Ascending aorta (tissue), 2 donors: Measurements from ENCODE around the gene SLC12A2. TPM values are rescaled to one million over a fixed set of nuclear protein-coding genes. Genes with fewer than 3 reads are reported as not detected.

Source experiments
- DNase-seq, 2 donors: peaks; one replicate each; pipeline ENCODE4 v3.0.0-alpha.2; 2019; ENCODE audit warnings: low spot score in 2 of 2
- H3K27ac ChIP-seq, 2 donors: fragments of 200-600 bp; sonication (generic); one replicate each; pipeline ENCODE4 v1.5.1; 2016 to 2017; ENCODE audit warnings: mild to moderate bottlenecking in 1 of 2
- H3K27me3 ChIP-seq: fragments of 200-600 bp; sonication (generic); one replicate; pipeline ENCODE4 v1.5.1; 2017
- H3K36me3 ChIP-seq, 2 donors: fragments of 200-600 bp; sonication (generic); one replicate each; pipeline ENCODE4 v1.5.1; 2016
- H3K4me1 ChIP-seq, 2 donors: fragments of 200-600 bp; sonication (generic); one replicate each; pipeline ENCODE4 v1.5.1; 2016 to 2017; ENCODE audit warnings: mild to moderate bottlenecking in 1 of 2
- H3K4me3 ChIP-seq, 2 donors: fragments of 200-600 bp; sonication (generic); one replicate each; pipeline ENCODE4 v1.5.1; 2016 to 2017; ENCODE audit warnings: mild to moderate bottlenecking in 1 of 2
- H3K9me3 ChIP-seq, 2 donors: fragments of 200-600 bp; sonication (generic); one replicate each; pipeline ENCODE4 v1.5.1; 2016
- intact Hi-C: fragments of 100-400 bp; cut with DNase I; formaldehyde crosslinking; loops from one replicate; pipeline ENCODE4 v1.15.1; 2023
- total RNA-seq: library from RNA; depleted of rRNA; stranded (reverse); fragments of >200 nt; gene quantifications from one replicate; pipeline ENCODE4 v1.1.0, GENCODE V29; 2016
- TF ChIP-seq, protein P1 (sequence below), 3 experiments: fragments of 200-600 bp in 2 of 3; fragments of 450-650 bp in 1 of 3; sonication (generic) in 2 of 3; IDR thresholded peaks; one replicate each; pipeline ENCODE4 v1.5.1; 2016 to 2019; ENCODE audit warnings: antibody characterized with exemption in 3 of 3, mild to moderate bottlenecking in 1 of 3, moderate library complexity in 1 of 3

The SLC12A2 gene
- total RNA-seq, 1 donor from 2014 or later = 11.8 TPM

DNA sequence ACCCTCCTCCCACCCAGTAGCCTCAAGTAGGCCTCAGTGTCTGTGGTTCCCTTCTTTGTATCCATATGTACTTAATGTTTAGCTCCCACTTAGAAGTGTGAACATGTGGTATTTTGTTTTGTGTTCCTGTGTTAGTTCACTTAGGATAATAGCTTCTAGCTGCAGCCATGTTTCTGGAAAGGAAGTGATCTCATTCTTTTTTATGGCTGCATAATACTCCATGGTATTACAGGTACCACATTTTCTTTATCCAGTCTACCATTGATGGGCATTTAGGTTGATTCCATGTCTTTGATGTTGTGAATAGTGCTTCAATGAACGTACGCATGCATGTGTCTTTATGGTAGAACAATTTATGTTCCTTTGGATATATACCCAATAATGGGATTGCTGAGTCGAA, 74.8 kb downstream of the SLC12A2 start:
- Histone ChIP-seq H3K27me3 (no peaks in the 10 kb centered on the region), H3K4me1 (no peaks in the 10 kb centered on the region), H3K36me3 (peaks cover 2 to 26% of the 10 kb centered on the region in 2 donors), H3K9me3 (no peaks in the 10 kb centered on the region), H3K27ac (no peak overlapping the region), H3K4me3 (no peak overlapping the region)
- no peak for DNase-seq
- intact Hi-C loops = no loop called here
- TF ChIP-seq, protein P1, sequence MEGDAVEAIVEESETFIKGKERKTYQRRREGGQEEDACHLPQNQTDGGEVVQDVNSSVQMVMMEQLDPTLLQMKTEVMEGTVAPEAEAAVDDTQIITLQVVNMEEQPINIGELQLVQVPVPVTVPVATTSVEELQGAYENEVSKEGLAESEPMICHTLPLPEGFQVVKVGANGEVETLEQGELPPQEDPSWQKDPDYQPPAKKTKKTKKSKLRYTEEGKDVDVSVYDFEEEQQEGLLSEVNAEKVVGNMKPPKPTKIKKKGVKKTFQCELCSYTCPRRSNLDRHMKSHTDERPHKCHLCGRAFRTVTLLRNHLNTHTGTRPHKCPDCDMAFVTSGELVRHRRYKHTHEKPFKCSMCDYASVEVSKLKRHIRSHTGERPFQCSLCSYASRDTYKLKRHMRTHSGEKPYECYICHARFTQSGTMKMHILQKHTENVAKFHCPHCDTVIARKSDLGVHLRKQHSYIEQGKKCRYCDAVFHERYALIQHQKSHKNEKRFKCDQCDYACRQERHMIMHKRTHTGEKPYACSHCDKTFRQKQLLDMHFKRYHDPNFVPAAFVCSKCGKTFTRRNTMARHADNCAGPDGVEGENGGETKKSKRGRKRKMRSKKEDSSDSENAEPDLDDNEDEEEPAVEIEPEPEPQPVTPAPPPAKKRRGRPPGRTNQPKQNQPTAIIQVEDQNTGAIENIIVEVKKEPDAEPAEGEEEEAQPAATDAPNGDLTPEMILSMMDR (IDR thresholded peaks at IDR 0.05) = no peak

DNA sequence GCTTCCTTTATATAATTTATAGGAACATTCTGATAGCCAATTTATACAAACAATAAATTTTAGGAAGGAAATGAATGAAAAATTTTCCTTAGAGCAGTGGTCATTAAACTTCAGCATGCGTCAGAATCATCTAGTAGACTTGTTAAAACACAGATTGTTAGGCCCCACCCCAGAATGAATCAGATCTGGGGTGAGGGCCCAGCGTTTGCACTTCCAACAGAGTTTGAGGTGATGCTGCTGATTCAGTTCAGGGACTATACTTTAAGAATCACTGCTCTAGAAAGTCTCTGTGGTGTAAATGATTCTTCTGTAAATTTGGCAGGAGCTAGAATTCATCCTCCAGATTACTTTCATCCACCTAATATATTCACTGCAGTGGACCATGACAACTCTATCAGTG, 80.4 kb downstream of the SLC12A2 start:
- no peak overlapping the region for H3K4me3 ChIP-seq
- intact Hi-C loops = no loop called here
- TF ChIP-seq, protein P1 (IDR thresholded peaks at IDR 0.05) = no peak
- no peaks in the 10 kb centered on the region for H3K4me1 ChIP-seq
- H3K27ac ChIP-seq = no peak overlapping the region
- no peaks in the 10 kb centered on the region for H3K9me3 ChIP-seq
- H3K27me3 ChIP-seq = no peaks in the 10 kb centered on the region
- H3K36me3 ChIP-seq = peaks cover 0 to 15% of the 10 kb centered on the region in 2 donors
- DNase-seq = no peak

DNA sequence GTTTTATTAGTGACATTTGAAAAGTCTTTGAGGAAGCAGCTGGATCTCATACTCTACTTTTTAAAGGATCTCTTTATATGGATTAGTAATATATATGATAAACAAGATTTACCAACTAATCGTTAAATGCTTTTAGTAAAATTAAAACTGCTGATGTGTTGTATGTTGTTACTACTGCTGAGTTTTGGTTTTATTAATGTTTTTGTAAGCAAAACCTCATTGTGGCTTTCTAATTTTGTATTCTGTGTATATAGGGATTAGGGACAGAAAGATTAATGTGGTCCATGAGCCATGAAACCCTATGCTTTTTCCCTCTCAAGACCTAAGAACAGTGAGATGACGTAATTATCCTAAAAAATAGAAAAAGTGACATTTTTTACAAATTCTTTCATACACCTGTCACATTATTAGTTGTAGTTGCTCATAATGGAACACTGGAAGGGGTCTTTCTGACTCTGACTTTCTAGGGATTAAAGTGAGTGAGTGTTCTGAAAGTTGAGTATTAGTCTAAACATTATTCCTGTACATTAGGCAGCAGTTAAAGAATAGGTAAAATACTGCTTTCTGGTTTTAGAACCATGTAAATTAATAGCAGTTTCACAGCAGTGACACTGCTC, 85.9 kb downstream of the SLC12A2 start:
- TF ChIP-seq, protein P1 (IDR thresholded peaks at IDR 0.05) = no peak
- Histone ChIP-seq H3K27me3 (no peaks in the 10 kb centered on the region), H3K4me1 (no peaks in the 10 kb centered on the region), H3K9me3 (no peaks in the 10 kb centered on the region), H3K4me3 (no peak overlapping the region), H3K36me3 (peaks cover 0 to 8% of the 10 kb centered on the region in 2 donors), H3K27ac (no peak overlapping the region)
- intact Hi-C loops = no loop called here
- DNase-seq = no peak

DNA sequence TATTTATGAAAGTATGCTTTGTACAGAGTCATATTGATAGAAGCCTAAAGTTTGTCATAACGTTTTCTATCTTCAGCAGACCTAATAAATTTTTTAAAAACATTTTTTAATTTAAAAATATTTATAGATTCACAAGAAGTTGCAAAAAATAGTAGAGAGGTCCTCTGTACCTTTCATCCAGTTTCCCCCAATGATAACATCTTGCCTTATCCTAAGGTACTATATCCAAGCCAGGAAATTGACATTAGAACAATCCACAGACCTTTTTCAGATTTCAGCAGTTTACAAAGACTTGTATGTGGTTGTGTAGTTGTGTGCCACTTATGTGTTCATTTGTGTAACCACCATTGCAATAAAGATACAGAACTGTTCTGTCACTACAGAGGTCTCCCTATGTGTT, 88.5 kb downstream of the SLC12A2 start:
- H3K27ac ChIP-seq = no peak overlapping the region
- H3K36me3 ChIP-seq = peaks cover 0 to 8% of the 10 kb centered on the region in 2 donors
- no peaks in the 10 kb centered on the region for H3K4me1 ChIP-seq
- no peak for DNase-seq
- TF ChIP-seq, protein P1 (IDR thresholded peaks at IDR 0.05) = no peak
- no peaks in the 10 kb centered on the region for H3K27me3 ChIP-seq
- H3K9me3 ChIP-seq = no peaks in the 10 kb centered on the region
- intact Hi-C loops = no loop called here
- H3K4me3 ChIP-seq = no peak overlapping the region

DNA sequence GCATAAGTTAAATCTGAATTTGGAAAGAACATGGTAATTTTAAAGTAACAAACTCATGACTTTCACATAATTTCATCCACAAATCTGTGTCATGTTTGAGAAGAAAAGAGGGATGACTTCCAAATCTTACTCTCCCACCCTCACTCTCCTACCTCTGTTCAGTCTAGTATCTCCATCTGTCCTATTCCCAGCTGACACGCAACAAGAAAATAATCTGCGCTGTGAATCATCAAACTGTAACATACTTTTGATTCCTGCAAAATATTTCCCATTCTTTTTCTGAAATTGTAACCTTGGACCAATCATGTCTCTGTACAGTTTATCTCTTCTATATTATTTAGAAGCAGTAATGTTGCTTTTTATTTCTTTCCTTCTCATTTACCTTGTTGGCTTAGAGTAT, 91.4 kb downstream of the SLC12A2 start:
- H3K27ac ChIP-seq = no peak overlapping the region
- H3K9me3 ChIP-seq = no peaks in the 10 kb centered on the region
- H3K4me1 ChIP-seq = no peaks in the 10 kb centered on the region
- peaks cover 0 to 3% of the 10 kb centered on the region in 2 donors for H3K36me3 ChIP-seq
- no peaks in the 10 kb centered on the region for H3K27me3 ChIP-seq
- TF ChIP-seq, protein P1 (IDR thresholded peaks at IDR 0.05) = no peak
- no peak overlapping the region for H3K4me3 ChIP-seq
- intact Hi-C loops = no loop called here
- DNase-seq = no peak

DNA sequence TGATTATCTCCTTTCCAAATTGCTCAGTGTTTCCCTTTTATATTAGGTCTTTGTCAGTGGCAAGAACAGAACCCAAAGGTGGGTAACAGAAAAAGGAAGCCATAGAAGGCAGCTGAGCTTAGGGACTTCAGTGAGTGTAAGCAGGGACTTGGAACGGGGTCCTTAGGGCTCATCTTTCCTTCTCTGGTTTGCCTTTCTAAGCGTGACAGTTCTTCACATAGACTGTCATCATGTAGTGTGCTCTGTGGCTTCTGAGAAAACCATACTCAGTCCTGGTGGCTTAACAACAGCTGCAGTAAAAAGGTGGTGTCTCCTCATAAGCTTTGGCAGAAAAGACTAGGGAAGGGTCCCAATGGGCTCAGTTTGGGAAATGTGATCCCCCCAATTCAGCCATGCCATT, 108.8 kb downstream of the SLC12A2 start:
- H3K4me1 ChIP-seq = no peaks in the 10 kb centered on the region
- H3K9me3 ChIP-seq = no peaks in the 10 kb centered on the region
- TF ChIP-seq, protein P1 (IDR thresholded peaks at IDR 0.05) = no peak
- intact Hi-C loops = no loop called here
- DNase-seq = no peak
- H3K27me3 ChIP-seq = no peaks in the 10 kb centered on the region
- H3K36me3 ChIP-seq = no peaks in the 10 kb centered on the region
- H3K27ac ChIP-seq = no peak overlapping the region
- no peak overlapping the region for H3K4me3 ChIP-seq
